Naive B cell (primary cell): ENCODE results near the gene WNT3A. TPM values are rescaled to one million over a fixed set of nuclear protein-coding genes. Genes with fewer than 3 reads are reported as not detected.
A peak's percentile ranks its signal among the peaks of the same experiment; 100 is the strongest.

Experiments used
- ATAC-seq, 2 donors: fragments of 150-1000 bp; cut with Tn5 transposase; 2 replicates each; pipeline ENCODE4 v1.10.0; 2021; ENCODE audit warnings: low read depth in 2 of 2, mild to moderate bottlenecking in 2 of 2, moderate library complexity in 2 of 2
- DNase-seq: peaks from one replicate; pipeline ENCODE4 v3.0.0; 2022
- H3K27ac Mint-ChIP-seq, 6 donors: one replicate each; pipeline ENCODE4 v1.8.0; 2020 to 2022; ENCODE audit warnings: mild to moderate bottlenecking in 6 of 6, mixed read lengths in 6 of 6, moderate library complexity in 5 of 6, inconsistent platforms in 2 of 6
- H3K27me3 Mint-ChIP-seq, 3 donors: one replicate each; pipeline ENCODE4 v1.8.0; 2021 to 2022; ENCODE audit warnings: mixed read lengths in 3 of 3, mild to moderate bottlenecking in 1 of 3
- H3K36me3 Mint-ChIP-seq, 2 donors: one replicate each; pipeline ENCODE4 v1.8.0; 2020 to 2022; ENCODE audit warnings: mixed read lengths in 2 of 2, inconsistent platforms in 1 of 2, mild to moderate bottlenecking in 1 of 2
- H3K4me1 Mint-ChIP-seq, 3 donors: one replicate each; pipeline ENCODE4 v1.8.0; 2020 to 2022; ENCODE audit warnings: mixed read lengths in 3 of 3, inconsistent platforms in 1 of 3, mild to moderate bottlenecking in 1 of 3, moderate library complexity in 1 of 3
- H3K4me3 Mint-ChIP-seq, 8 donors: one replicate each; pipeline ENCODE4 v1.8.0; 2020 to 2022; ENCODE audit warnings: mild to moderate bottlenecking in 8 of 8, mixed read lengths in 8 of 8, moderate library complexity in 8 of 8, inconsistent platforms in 2 of 8
- H3K9me3 Mint-ChIP-seq, 7 donors: one replicate each; pipeline ENCODE4 v1.8.0; 2020 to 2022; ENCODE audit warnings: mixed read lengths in 7 of 7, mild to moderate bottlenecking in 5 of 7, inconsistent platforms in 2 of 7, moderate library complexity in 1 of 7
- polyA plus RNA-seq, 6 donors: library from polyadenylated mRNA; unstranded; fragments of 300-500 nt; fragmentation: Illumina TruSeq; gene quantifications; one replicate each; pipeline ENCODE4 v1.2.3, GENCODE V29; 2021; ENCODE audit warnings: low read depth in 6 of 6

WNT3A gene
- polyA plus RNA-seq, 6 donors from 2014 or later: not detected

GRCh38 chr1:228090613-228091081 lies 83.8 kb downstream of the WNT3A start:
- H3K9me3 Mint-ChIP-seq: peaks cover 3 to 17% (median 12%) of the 10 kb centered on the region in 7 donors
- ATAC-seq (peak in 1 of 2 donors; percentile 9), DNase-seq (no peak)
- no peaks in the 10 kb centered on the region for H3K27me3 Mint-ChIP-seq
- peaks cover 13 to 15% of the 10 kb centered on the region in 2 donors for H3K36me3 Mint-ChIP-seq
- H3K4me1 Mint-ChIP-seq: peaks cover 63 to 87% (median 83%) of the 10 kb centered on the region in 3 donors
- H3K4me3 Mint-ChIP-seq: peak overlapping the region in 4 of 8 donors; percentile 54 to 85 (median 72)
- peak overlapping the region in 4 of 6 donors; percentile 27 to 56 (median 46) for H3K27ac Mint-ChIP-seq

GRCh38 chr1:228091084-228091483 lies 84.3 kb downstream of the WNT3A start:
- H3K4me3 Mint-ChIP-seq: peak overlapping the region in 5 of 8 donors; percentile 30 to 56 (median 32)
- peaks cover 17 to 18% of the 10 kb centered on the region in 2 donors for H3K36me3 Mint-ChIP-seq
- no peak for DNase-seq
- peak overlapping the region in 3 of 6 donors; percentile 27 to 56 (median 39) for H3K27ac Mint-ChIP-seq
- ATAC-seq: no peak
- H3K9me3 Mint-ChIP-seq: peaks cover 3 to 19% (median 12%) of the 10 kb centered on the region in 7 donors
- H3K4me1 Mint-ChIP-seq: peaks cover 63 to 87% (median 83%) of the 10 kb centered on the region in 3 donors
- no peaks in the 10 kb centered on the region for H3K27me3 Mint-ChIP-seq

GRCh38 chr1:228092342-228093049 lies 85.7 kb downstream of the WNT3A start:
- H3K9me3 Mint-ChIP-seq: peaks cover 3 to 19% (median 12%) of the 10 kb centered on the region in 7 donors
- peaks cover 57 to 76% (median 70%) of the 10 kb centered on the region in 3 donors for H3K4me1 Mint-ChIP-seq
- ATAC-seq (no peak), DNase-seq (no peak)
- H3K27me3 Mint-ChIP-seq: no peaks in the 10 kb centered on the region
- peak overlapping the region in 4 of 6 donors; percentile 43 to 66 (median 59) for H3K27ac Mint-ChIP-seq
- H3K36me3 Mint-ChIP-seq: peaks cover 17 to 18% of the 10 kb centered on the region in 2 donors
- peak overlapping the region in 3 of 8 donors; percentile 9 to 72 (median 51) for H3K4me3 Mint-ChIP-seq

DNA sequence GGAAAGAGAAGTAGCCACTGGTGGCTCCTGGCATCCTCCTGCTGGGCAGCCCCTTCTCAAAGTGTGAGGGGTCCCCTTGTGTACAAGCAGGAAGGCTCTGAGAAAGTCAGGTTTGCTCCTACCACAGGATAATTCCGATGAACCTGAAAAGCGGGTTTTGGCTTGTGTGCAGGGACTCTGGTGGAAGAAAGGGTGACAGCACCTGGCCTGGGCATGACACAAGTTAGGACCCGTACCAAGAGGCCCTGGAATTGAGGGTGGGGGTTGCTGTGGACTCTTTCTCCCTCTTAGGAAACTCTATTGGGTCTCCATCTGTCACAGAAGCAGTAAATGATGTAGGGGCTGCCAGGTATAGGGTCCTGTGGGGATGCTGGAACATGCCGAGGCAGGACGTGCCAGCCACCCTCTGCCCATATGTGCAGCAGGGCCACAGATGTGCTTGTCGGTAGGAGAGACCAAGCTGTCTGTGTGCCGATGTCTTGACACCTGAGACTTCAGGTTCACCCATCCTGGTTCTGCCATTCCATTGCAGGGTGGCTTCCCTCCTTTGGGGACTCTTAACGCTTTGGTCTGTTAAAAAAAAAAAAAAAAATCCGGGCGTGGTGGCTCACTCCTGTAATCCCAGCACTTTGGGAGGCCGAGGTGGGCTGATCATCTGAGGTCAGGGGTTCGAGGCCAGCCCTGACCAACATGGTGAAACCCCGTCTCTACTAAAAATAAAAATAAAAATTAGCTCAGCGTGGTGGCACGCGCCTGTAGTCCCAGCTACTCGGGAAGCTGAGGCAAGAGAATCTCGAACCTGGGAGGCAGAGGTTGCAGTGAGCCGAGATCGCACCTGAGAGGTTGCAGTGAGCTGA lies 86.5 kb downstream of the WNT3A start:
- Mint-ChIP-seq H3K4me1 (peaks cover 51 to 73% (median 62%) of the 10 kb centered on the region in 3 donors), H3K36me3 (peaks cover 17 to 18% of the 10 kb centered on the region in 2 donors), H3K9me3 (peaks cover 3 to 19% (median 12%) of the 10 kb centered on the region in 7 donors), H3K4me3 (peak overlapping the region in 1 of 8 donors; percentile 12), H3K27ac (no peak overlapping the region), H3K27me3 (no peaks in the 10 kb centered on the region)
- ATAC-seq (no peak), DNase-seq (no peak)

- Mint-ChIP-seq H3K27ac (peak overlapping the region in 2 of 6 donors; percentile 7 to 32), H3K4me3 (peak overlapping the region in 2 of 8 donors; percentile 29 to 56), H3K4me1 (peaks cover 45 to 69% (median 57%) of the 10 kb centered on the region in 3 donors), H3K27me3 (no peaks in the 10 kb centered on the region), H3K9me3 (peaks cover 3 to 19% (median 12%) of the 10 kb centered on the region in 7 donors), H3K36me3 (peaks cover 17 to 18% of the 10 kb centered on the region in 2 donors)
- ATAC-seq (no peak), DNase-seq (no peak)
Measured at GRCh38 chr1:228094432-228095016, 87.7 kb downstream of the WNT3A start.

- peaks cover 39 to 67% (median 51%) of the 10 kb centered on the region in 3 donors for H3K4me1 Mint-ChIP-seq
Measured at GRCh38 chr1:228095161-228095560, 88.4 kb downstream of the WNT3A start.

GRCh38 chr1:228095938-228096337 lies 89.1 kb downstream of the WNT3A start:
- ATAC-seq: no peak
- peaks cover 3 to 19% (median 12%) of the 10 kb centered on the region in 7 donors for H3K9me3 Mint-ChIP-seq
- peak overlapping the region in 1 of 8 donors; percentile 59 for H3K4me3 Mint-ChIP-seq
- H3K4me1 Mint-ChIP-seq: peaks cover 33 to 59% (median 43%) of the 10 kb centered on the region in 3 donors
- peak overlapping the region in 2 of 6 donors; percentile 13 to 65 for H3K27ac Mint-ChIP-seq
- no peak for DNase-seq
- H3K36me3 Mint-ChIP-seq: peaks cover 17 to 18% of the 10 kb centered on the region in 2 donors
- no peaks in the 10 kb centered on the region for H3K27me3 Mint-ChIP-seq

More at GRCh38 chr1:228095161-228095560, 88.4 kb downstream of the WNT3A start:
- DNase-seq (no peak), ATAC-seq (no peak)
- peaks cover 17 to 18% of the 10 kb centered on the region in 2 donors for H3K36me3 Mint-ChIP-seq
- H3K9me3 Mint-ChIP-seq: peaks cover 3 to 19% (median 12%) of the 10 kb centered on the region in 7 donors
- H3K27me3 Mint-ChIP-seq: no peaks in the 10 kb centered on the region
- peak overlapping the region in 1 of 8 donors; percentile 29 for H3K4me3 Mint-ChIP-seq
- peak overlapping the region in 1 of 6 donors; percentile 88 for H3K27ac Mint-ChIP-seq

- DNase-seq: no peak
- peak overlapping the region in 1 of 6 donors; percentile 40 for H3K27ac Mint-ChIP-seq
- peaks cover 32 to 58% (median 43%) of the 10 kb centered on the region in 3 donors for H3K4me1 Mint-ChIP-seq
- H3K4me3 Mint-ChIP-seq: no peak overlapping the region
- H3K36me3 Mint-ChIP-seq: peaks cover 17 to 18% of the 10 kb centered on the region in 2 donors
- H3K27me3 Mint-ChIP-seq: no peaks in the 10 kb centered on the region
- H3K9me3 Mint-ChIP-seq: peaks cover 3 to 19% (median 12%) of the 10 kb centered on the region in 7 donors
- no peak for ATAC-seq
Measured at GRCh38 chr1:228096416-228097332, 89.9 kb downstream of the WNT3A start.

DNA sequence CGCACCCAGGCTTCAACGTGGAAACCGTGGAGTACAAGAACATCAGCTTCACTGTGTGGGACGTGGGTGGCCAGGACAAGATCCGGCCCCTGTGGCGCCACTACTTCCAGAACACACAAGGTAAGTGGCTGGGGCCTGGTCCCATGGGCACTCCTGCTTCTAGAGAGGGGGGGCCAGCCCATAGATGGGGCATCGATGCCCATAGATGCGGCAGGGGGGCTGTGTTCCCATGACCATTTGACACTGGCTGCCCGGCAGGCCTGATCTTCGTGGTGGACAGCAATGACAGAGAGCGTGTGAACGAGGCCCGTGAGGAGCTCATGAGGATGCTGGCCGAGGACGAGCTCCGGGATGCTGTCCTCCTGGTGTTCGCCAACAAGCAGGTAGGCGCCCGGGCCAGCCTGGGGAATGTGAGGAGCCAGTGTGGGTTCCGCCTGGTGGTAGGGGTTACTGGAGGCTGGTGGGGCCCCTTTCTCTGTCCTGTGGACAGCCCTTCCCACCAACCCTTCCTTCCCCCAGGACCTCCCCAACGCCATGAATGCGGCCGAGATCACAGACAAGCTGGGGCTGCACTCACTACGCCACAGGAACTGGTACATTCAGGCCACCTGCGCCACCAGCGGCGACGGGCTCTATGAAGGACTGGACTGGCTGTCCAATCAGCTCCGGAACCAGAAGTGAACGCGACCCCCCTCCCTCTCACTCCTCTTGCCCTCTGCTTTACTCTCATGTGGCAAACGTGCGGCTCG lies 90.7 kb downstream of the WNT3A start:
- peaks cover 3 to 19% (median 12%) of the 10 kb centered on the region in 7 donors for H3K9me3 Mint-ChIP-seq
- peak overlapping the region in 3 of 6 donors; percentile 40 to 95 (median 88) for H3K27ac Mint-ChIP-seq
- DNase-seq: no peak
- H3K27me3 Mint-ChIP-seq: no peaks in the 10 kb centered on the region
- H3K4me1 Mint-ChIP-seq: peaks cover 29 to 58% (median 34%) of the 10 kb centered on the region in 3 donors
- ATAC-seq: no peak
- H3K4me3 Mint-ChIP-seq: peak overlapping the region in 3 of 8 donors; percentile 2 to 25 (median 21)
- peaks cover 17 to 18% of the 10 kb centered on the region in 2 donors for H3K36me3 Mint-ChIP-seq

DNA sequence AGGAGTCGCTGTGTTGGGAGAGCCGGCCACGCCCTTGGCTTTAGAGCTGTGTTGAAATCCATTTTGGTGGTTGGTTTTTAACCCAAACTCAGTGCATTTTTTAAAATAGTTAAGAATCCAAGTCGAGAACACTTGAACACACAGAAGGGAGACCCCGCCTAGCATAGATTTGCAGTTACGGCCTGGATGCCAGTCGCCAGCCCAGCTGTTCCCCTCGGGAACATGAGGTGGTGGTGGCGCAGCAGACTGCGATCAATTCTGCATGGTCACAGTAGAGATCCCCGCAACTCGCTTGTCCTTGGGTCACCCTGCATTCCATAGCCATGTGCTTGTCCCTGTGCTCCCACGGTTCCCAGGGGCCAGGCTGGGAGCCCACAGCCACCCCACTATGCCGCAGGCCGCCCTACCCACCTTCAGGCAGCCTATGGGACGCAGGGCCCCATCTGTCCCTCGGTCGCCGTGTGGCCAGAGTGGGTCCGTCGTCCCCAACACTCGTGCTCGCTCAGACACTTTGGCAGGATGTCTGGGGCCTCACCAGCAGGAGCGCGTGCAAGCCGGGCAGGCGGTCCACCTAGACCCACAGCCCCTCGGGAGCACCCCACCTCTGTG lies 91.6 kb downstream of the WNT3A start:
- H3K9me3 Mint-ChIP-seq: peaks cover 3 to 19% (median 12%) of the 10 kb centered on the region in 7 donors
- peaks cover 32 to 55% (median 33%) of the 10 kb centered on the region in 3 donors for H3K4me1 Mint-ChIP-seq
- H3K27ac Mint-ChIP-seq: peak overlapping the region in 2 of 6 donors; percentile 69 to 76
- no peak for DNase-seq
- H3K4me3 Mint-ChIP-seq: peak overlapping the region in 1 of 8 donors; percentile 45
- no peaks in the 10 kb centered on the region for H3K27me3 Mint-ChIP-seq
- peaks cover 17 to 18% of the 10 kb centered on the region in 2 donors for H3K36me3 Mint-ChIP-seq
- ATAC-seq: no peak

- H3K27me3 Mint-ChIP-seq: no peaks in the 10 kb centered on the region
- peak overlapping the region in 1 of 8 donors; percentile 85 for H3K4me3 Mint-ChIP-seq
- no peak for DNase-seq
- H3K36me3 Mint-ChIP-seq: peaks cover 14 to 16% of the 10 kb centered on the region in 2 donors
- peaks cover 36 to 60% (median 37%) of the 10 kb centered on the region in 3 donors for H3K4me1 Mint-ChIP-seq
- H3K9me3 Mint-ChIP-seq: peaks cover 3 to 15% (median 10%) of the 10 kb centered on the region in 7 donors
- H3K27ac Mint-ChIP-seq: peak overlapping the region in 3 of 6 donors; percentile 42 to 76 (median 69)
- ATAC-seq: no peak
Measured at GRCh38 chr1:228099331-228099732, 92.5 kb downstream of the WNT3A start.
